Neuronal stem cell (in vitro differentiated cells): Measurements from ENCODE around the gene TMEM9.

ENCODE experiments used
- DNase-seq: peaks from one replicate; pipeline ENCODE4 v3.0.0-alpha.2; 2013; ENCODE audit warnings: low spot score
- H2AFZ ChIP-seq: one replicate; pipeline ENCODE4 v1.6.1; 2013; ENCODE audit warnings: mild to moderate bottlenecking, low read length, inconsistent platforms
- H2AK5ac ChIP-seq: 2 replicates; pipeline ENCODE4 v1.6.1; 2013; ENCODE audit warnings: low read depth, mild to moderate bottlenecking, inconsistent platforms, low read length, moderate library complexity, mixed read lengths
- H2BK120ac ChIP-seq: 2 replicates; pipeline ENCODE4 v1.6.1; 2013; ENCODE audit warnings: low read depth, mild to moderate bottlenecking, inconsistent platforms, low read length, moderate library complexity, mixed read lengths
- H2BK12ac ChIP-seq: one replicate; pipeline ENCODE4 v1.6.1; 2013; ENCODE audit warnings: low read length, inconsistent platforms
- H2BK15ac ChIP-seq: 2 replicates; pipeline ENCODE4 v1.6.1; 2013; ENCODE audit warnings: mild to moderate bottlenecking, low read length, inconsistent platforms, mixed read lengths
- H2BK5ac ChIP-seq: one replicate; pipeline ENCODE4 v1.6.1; 2013; ENCODE audit warnings: inconsistent platforms, mild to moderate bottlenecking, low read length, moderate library complexity
- H3K14ac ChIP-seq: one replicate; pipeline ENCODE4 v1.6.1; 2013; ENCODE audit warnings: low read length, inconsistent platforms
- H3K18ac ChIP-seq: 2 replicates; pipeline ENCODE4 v1.6.1; 2013; ENCODE audit warnings: low read length, inconsistent platforms
- H3K23ac ChIP-seq: 2 replicates; pipeline ENCODE4 v1.6.1; 2013; ENCODE audit warnings: low read depth, mild to moderate bottlenecking, mixed read lengths, low read length, inconsistent platforms; ENCODE audit not compliant: poor library complexity
- H3K27ac ChIP-seq: replicated peaks from 3 replicates; pipeline ENCODE4 v1.5.1; 2013; ENCODE audit warnings: low read length, inconsistent platforms
- H3K27me3 ChIP-seq, 3 experiments: 2 replicates each; pipeline ENCODE4 v1.6.1; 2013; ENCODE audit warnings: low read length in 3 of 3, mild to moderate bottlenecking in 2 of 3, inconsistent platforms in 1 of 3, low read depth in 1 of 3, mixed read lengths in 1 of 3, moderate library complexity in 1 of 3; ENCODE audit not compliant: control insufficient read depth in 3 of 3, insufficient read depth in 3 of 3
- H3K36me3 ChIP-seq, 2 donors: replicated peaks in 1 of 2; 2 replicates each; pipeline ENCODE4 v1.6.1; 2013; ENCODE audit warnings: low read length in 2 of 2; ENCODE audit not compliant: control insufficient read depth in 2 of 2, insufficient read depth in 2 of 2
- H3K4ac ChIP-seq: 2 replicates; pipeline ENCODE4 v1.6.1; 2013; ENCODE audit warnings: inconsistent platforms, mild to moderate bottlenecking, low read length, moderate library complexity
- H3K4me1 ChIP-seq, 2 donors: 1 replicate in 1 of 2; 2 replicates in 1 of 2; pipeline ENCODE4 v1.6.1; 2013; ENCODE audit warnings: low read length in 2 of 2, low read depth in 1 of 2; ENCODE audit not compliant: control insufficient read depth in 2 of 2, insufficient read depth in 1 of 2
- H3K4me2 ChIP-seq: one replicate; pipeline ENCODE4 v1.6.1; 2013; ENCODE audit warnings: mild to moderate bottlenecking, low read length, inconsistent platforms; ENCODE audit not compliant: insufficient read depth, poor library complexity, severe bottlenecking
- H3K4me3 ChIP-seq, 2 donors: 2 replicates each; pipeline ENCODE4 v1.5.1; 2013; ENCODE audit warnings: low read length in 2 of 2, mild to moderate bottlenecking in 2 of 2, inconsistent platforms in 1 of 2, moderate library complexity in 1 of 2
- H3K79me1 ChIP-seq: one replicate; pipeline ENCODE4 v1.6.1; 2013; ENCODE audit warnings: low read depth, mild to moderate bottlenecking, inconsistent platforms, low read length, moderate library complexity
- H3K9ac ChIP-seq: one replicate; pipeline ENCODE4 v1.6.1; 2013; ENCODE audit warnings: mild to moderate bottlenecking, low read depth, low read length, inconsistent platforms; ENCODE audit not compliant: poor library complexity
- H3K9me3 ChIP-seq, 2 donors: replicated peaks in 1 of 2; 2 replicates each; pipeline versions ENCODE3 to v1.6.1; 2013; ENCODE audit warnings: low read length in 2 of 2, mild to moderate bottlenecking in 2 of 2, inconsistent platforms in 1 of 2, low read depth in 1 of 2, mixed read lengths in 1 of 2, moderate library complexity in 1 of 2; ENCODE audit not compliant: control insufficient read depth in 2 of 2, insufficient read depth in 1 of 2
- H4K8ac ChIP-seq: one replicate; pipeline ENCODE4 v1.6.1; 2013; ENCODE audit warnings: low read depth, mild to moderate bottlenecking, inconsistent platforms, low read length, moderate library complexity
- H4K91ac ChIP-seq: one replicate; pipeline ENCODE4 v1.6.1; 2013; ENCODE audit warnings: low read length, low read depth, mild to moderate bottlenecking, inconsistent platforms; ENCODE audit not compliant: poor library complexity
- WGBS, 2 donors: extraction: QIAGEN DNeasy Blood & Tissue Kit; methylation state at CpG; one replicate each; pipeline ENCODE4 v1.1.7; 2013; ENCODE audit warnings: missing lambda C conversion rate in 2 of 2, mixed read lengths in 1 of 2; ENCODE audit not compliant: insufficient read length in 2 of 2, insufficient replicate concordance in 1 of 2; ENCODE audit errors: extremely low coverage in 2 of 2; 5-methylcytosine and 5-hydroxymethylcytosine counted together

Gene TMEM9

DNA sequence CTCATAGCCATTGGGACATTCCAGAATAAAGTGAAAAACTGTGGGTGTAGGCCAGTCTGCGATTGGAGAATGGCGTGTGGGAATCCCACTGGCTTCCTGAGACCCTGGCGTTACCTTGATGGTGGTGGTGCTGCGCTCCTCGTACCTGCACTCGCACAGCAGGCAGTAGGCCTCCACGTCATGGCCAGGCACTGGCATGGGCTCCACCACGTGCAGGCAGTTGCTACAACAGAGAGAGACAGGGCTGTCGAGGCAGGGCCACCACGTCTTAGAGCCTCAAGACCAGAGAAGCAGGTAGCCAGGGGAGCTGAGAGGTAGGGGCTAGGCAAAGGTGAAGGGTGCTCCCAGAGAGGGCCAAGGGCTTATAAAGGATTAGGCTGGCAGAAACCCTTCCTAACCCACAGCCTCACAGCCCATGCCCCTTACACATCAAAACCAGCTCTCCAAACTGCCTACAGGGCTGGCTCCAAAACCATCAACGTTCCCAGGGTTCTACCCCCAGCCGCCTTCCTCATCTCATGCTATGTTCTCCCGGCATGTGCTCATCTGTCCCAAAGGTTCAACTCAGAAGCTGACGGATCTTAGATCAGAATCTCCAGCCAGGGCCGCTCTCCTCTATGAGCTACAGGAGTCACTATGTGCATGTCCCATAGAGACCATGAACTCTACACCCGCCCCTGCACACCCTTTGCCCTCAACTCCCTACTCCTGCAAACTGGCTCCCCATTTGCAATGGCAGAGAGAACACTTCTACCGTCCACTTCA is 7.5 kb downstream of the TMEM9 start:
- no peak overlapping the region for H3K14ac ChIP-seq
- H4K91ac ChIP-seq, result no peak overlapping the region
- H3K4ac ChIP-seq, result no peak overlapping the region
- no peak overlapping the region for H3K18ac ChIP-seq
- H3K9me3 ChIP-seq, result no peaks in the 10 kb centered on the region
- no peak overlapping the region for H2BK5ac ChIP-seq
- H2BK120ac ChIP-seq, result no peak overlapping the region
- no peak for DNase-seq
- peak overlapping the region; percentile 77 for H3K23ac ChIP-seq
- H2BK12ac ChIP-seq, result no peak overlapping the region
- no CpG with 5 or more reads among the region's 17 CpGs for WGBS, 2 donors
- H3K4me1 ChIP-seq, result no peaks in the 10 kb centered on the region
- no peak overlapping the region for H3K9ac ChIP-seq
- H2AK5ac ChIP-seq, result no peak overlapping the region
- no peak overlapping the region for H2AFZ ChIP-seq
- H3K36me3 ChIP-seq, result peaks cover 81 to 100% of the 10 kb centered on the region in 2 donors
- H3K4me2 ChIP-seq, result no peak overlapping the region
- no peak overlapping the region for H3K27ac ChIP-seq
- peak overlapping the region in 1 of 2 donors; percentile 31 for H3K4me3 ChIP-seq
- no peak overlapping the region for H4K8ac ChIP-seq
- no peaks in the 10 kb centered on the region for H3K27me3 ChIP-seq
- H2BK15ac ChIP-seq, result no peak overlapping the region
- H3K79me1 ChIP-seq, result peaks cover 2% of the 10 kb centered on the region

DNA sequence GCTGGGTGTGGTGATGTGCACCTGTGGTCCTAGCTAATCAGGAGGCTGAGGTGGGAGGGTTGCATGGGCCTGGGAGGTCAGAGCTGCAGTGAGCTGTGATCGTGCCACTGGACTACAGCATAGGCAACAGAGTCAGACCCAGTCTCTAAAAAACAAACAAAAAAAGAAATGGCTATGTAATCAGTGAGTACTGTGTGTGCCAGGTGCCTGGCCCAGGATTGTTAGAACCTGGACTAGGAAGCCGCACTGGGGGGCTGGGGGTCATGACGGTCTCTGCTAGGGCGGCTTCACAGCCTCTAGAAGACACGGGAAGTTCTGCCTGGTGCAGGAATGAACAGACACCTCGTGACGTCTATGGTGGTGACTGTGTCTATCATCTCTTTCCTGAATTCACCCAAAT is 8.5 kb downstream of the TMEM9 start:
- no CpG with 5 or more reads among the region's 7 CpGs for WGBS, 2 donors
- H2BK120ac ChIP-seq, result no peak overlapping the region
- H2BK5ac ChIP-seq, result no peak overlapping the region
- H3K23ac ChIP-seq, result no peak overlapping the region
- H2AFZ ChIP-seq, result no peak overlapping the region
- no peak overlapping the region for H4K91ac ChIP-seq
- H3K27me3 ChIP-seq, result no peaks in the 10 kb centered on the region
- no peak overlapping the region for H3K27ac ChIP-seq
- no peak overlapping the region for H3K18ac ChIP-seq
- H3K36me3 ChIP-seq, result peaks cover 81 to 100% of the 10 kb centered on the region in 2 donors
- peaks cover 2% of the 10 kb centered on the region for H3K79me1 ChIP-seq
- H3K9me3 ChIP-seq, result no peaks in the 10 kb centered on the region
- no peak overlapping the region for H2AK5ac ChIP-seq
- no peak overlapping the region for H3K9ac ChIP-seq
- H3K4me3 ChIP-seq, result no peak overlapping the region
- no peak overlapping the region for H2BK12ac ChIP-seq
- DNase-seq, result no peak
- no peaks in the 10 kb centered on the region for H3K4me1 ChIP-seq
- H3K4me2 ChIP-seq, result no peak overlapping the region
- no peak overlapping the region for H2BK15ac ChIP-seq
- no peak overlapping the region for H4K8ac ChIP-seq
- H3K14ac ChIP-seq, result no peak overlapping the region
- H3K4ac ChIP-seq, result no peak overlapping the region

GRCh38 chr1:201145132-201145531 is 9.1 kb downstream of the TMEM9 start:
- WGBS, 2 donors, result no CpG with 5 or more reads among the region's 3 CpGs

DNA sequence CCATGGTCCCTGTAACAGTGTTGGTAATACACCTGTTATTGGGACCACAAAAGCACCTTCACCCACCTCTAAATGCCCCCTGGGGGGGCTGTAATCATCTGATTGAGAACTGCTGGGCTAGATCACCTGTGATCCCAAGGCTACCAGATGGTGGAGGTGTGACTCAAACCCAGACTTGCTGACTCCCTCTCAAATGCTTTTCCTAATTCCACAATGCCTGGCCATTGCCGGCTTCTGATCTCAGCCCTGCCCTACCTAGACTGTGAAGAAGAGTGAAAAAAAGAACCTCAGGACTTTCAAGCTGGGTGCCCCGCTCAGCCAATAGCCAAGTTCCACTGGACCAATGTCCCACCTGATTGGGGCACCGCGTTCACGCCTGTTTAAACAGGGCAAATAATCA is 9.6 kb downstream of the TMEM9 start:
- no peaks in the 10 kb centered on the region for H3K4me1 ChIP-seq
- no peak overlapping the region for H3K27ac ChIP-seq
- no peak overlapping the region for H2AK5ac ChIP-seq
- no peak for DNase-seq
- no peak overlapping the region for H3K18ac ChIP-seq
- H3K4me2 ChIP-seq, result no peak overlapping the region
- H3K14ac ChIP-seq, result no peak overlapping the region
- H3K9ac ChIP-seq, result no peak overlapping the region
- H2BK15ac ChIP-seq, result no peak overlapping the region
- no peaks in the 10 kb centered on the region for H3K27me3 ChIP-seq
- H3K36me3 ChIP-seq, result peaks cover 78 to 100% of the 10 kb centered on the region in 2 donors
- H4K91ac ChIP-seq, result no peak overlapping the region
- H2BK12ac ChIP-seq, result no peak overlapping the region
- no peak overlapping the region for H3K23ac ChIP-seq
- WGBS, 2 donors, result no CpG with 5 or more reads among the region's 5 CpGs
- H2BK5ac ChIP-seq, result no peak overlapping the region
- no peak overlapping the region for H3K4ac ChIP-seq
- H4K8ac ChIP-seq, result no peak overlapping the region
- peaks cover 1% of the 10 kb centered on the region for H3K79me1 ChIP-seq
- H2AFZ ChIP-seq, result no peak overlapping the region
- no peak overlapping the region for H2BK120ac ChIP-seq
- H3K9me3 ChIP-seq, result no peaks in the 10 kb centered on the region
- H3K4me3 ChIP-seq, result no peak overlapping the region

More at GRCh38 chr1:201145132-201145531, 9.1 kb downstream of the TMEM9 start:
- H3K27me3 ChIP-seq, result no peaks in the 10 kb centered on the region
- H3K36me3 ChIP-seq, result peaks cover 82 to 100% of the 10 kb centered on the region in 2 donors
- H2BK120ac ChIP-seq, result no peak overlapping the region
- H3K27ac ChIP-seq, result no peak overlapping the region
- no peak overlapping the region for H2AFZ ChIP-seq
- no peak overlapping the region for H4K8ac ChIP-seq
- H3K18ac ChIP-seq, result no peak overlapping the region
- no peak overlapping the region for H3K4me3 ChIP-seq
- no peak overlapping the region for H2AK5ac ChIP-seq
- H2BK5ac ChIP-seq, result no peak overlapping the region
- DNase-seq, result no peak
- H3K14ac ChIP-seq, result no peak overlapping the region
- H3K4me2 ChIP-seq, result no peak overlapping the region
- no peak overlapping the region for H3K23ac ChIP-seq
- no peak overlapping the region for H2BK12ac ChIP-seq
- no peaks in the 10 kb centered on the region for H3K4me1 ChIP-seq
- H3K79me1 ChIP-seq, result peaks cover 2% of the 10 kb centered on the region
- no peaks in the 10 kb centered on the region for H3K9me3 ChIP-seq
- H4K91ac ChIP-seq, result no peak overlapping the region
- H2BK15ac ChIP-seq, result no peak overlapping the region
- H3K9ac ChIP-seq, result no peak overlapping the region
- H3K4ac ChIP-seq, result no peak overlapping the region
